Small intestine (tissue), 7 donors: Measurements from ENCODE around the gene RIOK1. TPM values are rescaled to one million over a fixed set of nuclear protein-coding genes. Genes with fewer than 3 reads are reported as not detected.

ENCODE experiments used
- DNase-seq, 2 donors: peaks; one replicate each; pipeline versions ENCODE4 v3.0.0 to v3.0.0-alpha.2; 2013
- FAIRE-seq: peaks from 2 replicates; lab custom pipeline; 2012; peaks lifted over from hg19 to GRCh38; lab: Jason Lieb, UNC
- H3K27ac ChIP-seq, 3 donors: one replicate each; pipeline ENCODE4 v1.5.1; 2013; ENCODE audit warnings: low read length in 2 of 3, mild to moderate bottlenecking in 2 of 3, control low read depth in 1 of 3, inconsistent platforms in 1 of 3, low read depth in 1 of 3, moderate library complexity in 1 of 3
- H3K27me3 ChIP-seq, 3 donors: one replicate each; pipeline ENCODE4 v1.6.1; 2013; ENCODE audit warnings: low read length in 3 of 3, inconsistent platforms in 1 of 3; ENCODE audit not compliant: control insufficient read depth in 3 of 3, insufficient read depth in 3 of 3
- H3K36me3 ChIP-seq, 3 donors: one replicate each; pipeline ENCODE4 v1.6.1; 2013; ENCODE audit warnings: low read length in 3 of 3, inconsistent platforms in 1 of 3, low read depth in 1 of 3, mild to moderate bottlenecking in 1 of 3, moderate library complexity in 1 of 3; ENCODE audit not compliant: control insufficient read depth in 3 of 3, insufficient read depth in 2 of 3
- H3K4me1 ChIP-seq, 3 donors: one replicate each; pipeline ENCODE4 v1.6.1; 2013; ENCODE audit warnings: low read length in 2 of 3, inconsistent platforms in 1 of 3, low read depth in 1 of 3, mild to moderate bottlenecking in 1 of 3, moderate library complexity in 1 of 3; ENCODE audit not compliant: control insufficient read depth in 3 of 3, insufficient read depth in 2 of 3
- H3K4me3 ChIP-seq, 3 donors: one replicate each; pipeline ENCODE4 v1.5.1; 2013; ENCODE audit warnings: low read length in 3 of 3, control low read depth in 1 of 3, inconsistent platforms in 1 of 3, low read depth in 1 of 3, mild to moderate bottlenecking in 1 of 3, moderate library complexity in 1 of 3
- H3K9me3 ChIP-seq, 2 donors: one replicate each; pipeline ENCODE4 v1.6.1; 2013; ENCODE audit warnings: low read depth in 1 of 2, low read length in 1 of 2; ENCODE audit not compliant: control insufficient read depth in 2 of 2, insufficient read depth in 1 of 2
- WGBS, 3 donors: extraction: QIAGEN DNeasy Blood & Tissue Kit; methylation state at CpG; one replicate each; pipeline ENCODE4 v1.1.7; 2013; 5-methylcytosine and 5-hydroxymethylcytosine counted together
- polyA plus RNA-seq, 4 donors: library from polyadenylated mRNA; stranded (reverse) in 3 of 4; unstranded in 1 of 4; fragments of 200-250 nt in 3 of 4; fragments of 120-200 nt in 1 of 4; gene quantifications; one replicate each; pipeline versions ENCODE4 v1.2.1 to v1.2.3, GENCODE V29; 2013
- donor health status: healthy with polysubstance abuse.
- donor health status: control.
- donor health status: control.
- donor health status: Bipolar disorder and iron deficiency.
- donor health status: healthy.

Gene RIOK1
- polyA plus RNA-seq, 4 donors: 6.0 to 18.8 (median 9.3) TPM

GRCh38 chr6:7413151-7413823 is 23.7 kb downstream of the RIOK1 start:
- Histone ChIP-seq H3K27ac (peak overlapping the region in 1 of 3 donors; percentile 81), H3K36me3 (peaks cover 7 to 36% (median 8%) of the 10 kb centered on the region in 3 donors)
- FAIRE-seq: no peak

DNA sequence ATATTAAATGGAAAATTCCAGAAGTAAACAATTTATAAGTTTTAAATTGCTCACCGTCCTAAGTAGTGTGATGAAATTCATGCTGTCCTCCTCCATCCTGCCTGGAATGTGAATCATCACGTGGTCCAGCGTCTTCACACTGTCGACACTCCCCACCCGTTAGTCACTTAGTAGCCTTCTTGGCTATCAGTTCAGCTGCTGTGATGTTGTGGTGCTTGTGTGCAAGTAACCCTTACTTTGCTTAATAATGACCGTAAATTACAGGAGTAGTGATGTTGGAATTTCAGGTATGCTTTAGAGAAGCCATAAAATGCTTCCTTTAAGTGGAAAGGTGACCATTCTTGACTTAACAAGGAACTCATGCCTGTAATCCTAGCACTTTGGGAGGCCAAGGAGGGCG is 25.2 kb downstream of the RIOK1 start:
- H3K27me3 ChIP-seq: no peaks in the 10 kb centered on the region
- peaks cover 0 to 23% (median 0%) of the 10 kb centered on the region in 3 donors for H3K4me1 ChIP-seq
- FAIRE-seq (no peak), DNase-seq (peak in 1 of 2 donors; percentile 40)
- no peaks in the 10 kb centered on the region for H3K9me3 ChIP-seq
- peak overlapping the region in 1 of 3 donors; percentile 81 for H3K27ac ChIP-seq
- 76 to 96% (median 95%) methylated on average over 7 of the region's 7 CpGs for WGBS, 3 donors
- H3K4me3 ChIP-seq: no peak overlapping the region
- H3K36me3 ChIP-seq: peaks cover 6 to 29% (median 9%) of the 10 kb centered on the region in 3 donors

More at GRCh38 chr6:7413151-7413823, 23.7 kb downstream of the RIOK1 start:
- Histone ChIP-seq H3K4me1 (peaks cover 0 to 25% (median 0%) of the 10 kb centered on the region in 3 donors), H3K9me3 (no peaks in the 10 kb centered on the region), H3K4me3 (no peak overlapping the region), H3K27me3 (no peaks in the 10 kb centered on the region)
- 45 to 69% (median 65%) methylated on average over 2 of the region's 2 CpGs for WGBS, 3 donors
- peak; percentile 74 to 81 for DNase-seq

DNA sequence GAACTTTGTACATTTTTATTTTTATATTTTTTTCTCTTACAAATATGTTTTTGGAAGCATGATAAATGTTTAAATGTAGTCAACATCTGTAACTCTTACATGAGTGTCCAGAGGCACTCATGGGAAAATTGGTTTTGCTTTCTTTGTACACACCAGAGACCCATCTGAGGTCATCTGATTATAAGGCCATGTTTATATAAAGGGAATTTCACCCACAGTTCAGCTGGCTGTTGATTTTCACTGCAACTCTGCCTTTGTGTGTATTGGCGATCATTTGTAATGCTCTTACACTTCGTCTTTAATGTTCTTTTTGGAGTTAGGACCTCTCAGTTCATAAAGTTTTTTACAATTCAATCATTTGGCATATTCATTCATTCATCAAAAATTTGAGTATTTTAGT is 28.1 kb downstream of the RIOK1 start:
- Histone ChIP-seq H3K36me3 (peaks cover 2 to 19% (median 9%) of the 10 kb centered on the region in 3 donors), H3K27me3 (no peaks in the 10 kb centered on the region), H3K4me3 (no peak overlapping the region), H3K4me1 (peaks cover 0 to 17% (median 0%) of the 10 kb centered on the region in 3 donors), H3K27ac (no peak overlapping the region), H3K9me3 (no peaks in the 10 kb centered on the region)
- no peak for FAIRE-seq
- 72 to 90% (median 89%) methylated on average over 2 of the region's 2 CpGs for WGBS, 3 donors
- no peak for DNase-seq

DNA sequence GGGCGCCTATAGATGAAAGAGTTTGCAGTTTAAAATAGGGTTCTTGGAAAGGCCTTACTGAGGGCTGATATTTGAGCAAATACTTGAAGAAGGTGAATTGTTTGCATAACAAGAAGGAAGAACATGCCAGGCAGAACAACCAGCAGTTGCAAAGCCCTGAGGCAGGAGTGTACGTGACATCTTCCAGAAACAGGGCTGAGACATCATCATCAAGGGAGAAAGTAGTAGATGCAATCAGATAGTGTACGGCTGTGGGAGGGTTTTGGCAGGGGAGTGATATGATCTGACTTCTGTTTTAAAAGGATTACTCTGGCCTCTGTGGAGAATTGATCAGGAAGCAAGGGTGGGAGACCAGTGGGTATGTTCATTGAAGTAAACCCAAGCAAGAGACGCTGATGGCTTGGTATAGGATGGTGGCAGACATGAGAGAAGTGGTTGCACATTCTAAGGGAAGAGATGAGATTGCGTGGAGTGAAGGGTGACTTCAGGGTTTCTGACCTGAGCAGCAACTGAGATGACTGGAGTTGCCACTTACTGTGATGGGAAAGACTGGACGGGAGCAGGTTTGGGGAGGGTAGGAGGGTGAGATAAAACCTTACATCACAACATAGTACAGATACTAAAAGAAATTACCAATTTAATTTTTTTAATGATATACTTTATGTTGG is 28.8 kb downstream of the RIOK1 start:
- DNase-seq (no peak), FAIRE-seq (no peak)
- WGBS, 3 donors: 84 to 93% (median 92%) methylated on average over 6 of the region's 6 CpGs
- Histone ChIP-seq H3K27me3 (no peaks in the 10 kb centered on the region), H3K4me1 (peaks cover 0 to 17% (median 0%) of the 10 kb centered on the region in 3 donors), H3K36me3 (peaks cover 2 to 19% (median 9%) of the 10 kb centered on the region in 3 donors), H3K9me3 (no peaks in the 10 kb centered on the region), H3K4me3 (no peak overlapping the region), H3K27ac (no peak overlapping the region)

DNA sequence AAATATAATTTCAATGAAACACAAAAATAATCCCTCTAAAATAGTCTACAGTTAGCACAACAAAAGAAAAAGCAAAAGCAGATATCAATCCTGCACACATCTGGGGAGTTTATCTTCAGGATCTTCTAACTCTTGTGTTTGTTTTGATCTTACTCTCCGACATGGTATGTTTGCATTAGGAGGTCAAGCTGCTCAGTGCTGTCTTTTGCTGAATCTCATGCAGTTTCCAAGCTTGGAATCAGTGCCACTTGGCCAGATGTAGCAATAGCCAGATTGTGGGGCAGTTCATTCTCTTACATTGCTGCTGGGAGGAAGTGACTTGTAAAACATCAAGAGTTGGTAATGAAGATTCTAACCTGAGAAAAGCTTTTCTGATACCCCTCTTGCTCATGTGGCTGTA is 29.5 kb downstream of the RIOK1 start:
- H3K36me3 ChIP-seq: peaks cover 2 to 19% (median 8%) of the 10 kb centered on the region in 3 donors
- peaks cover 0 to 10% (median 0%) of the 10 kb centered on the region in 3 donors for H3K4me1 ChIP-seq
- H3K27me3 ChIP-seq: no peaks in the 10 kb centered on the region
- no peak overlapping the region for H3K4me3 ChIP-seq
- 31 to 38% (median 34%) methylated on average over 1 of the region's 1 CpG for WGBS, 3 donors
- H3K27ac ChIP-seq: no peak overlapping the region
- no peak for DNase-seq
- H3K9me3 ChIP-seq: no peaks in the 10 kb centered on the region
- FAIRE-seq: no peak

- Histone ChIP-seq H3K4me1 (no peaks in the 10 kb centered on the region), H3K4me3 (no peak overlapping the region), H3K27me3 (no peaks in the 10 kb centered on the region), H3K9me3 (no peaks in the 10 kb centered on the region), H3K36me3 (peaks cover 0 to 8% (median 6%) of the 10 kb centered on the region in 3 donors), H3K27ac (no peak overlapping the region)
- FAIRE-seq (no peak), DNase-seq (no peak)
- 93 to 100% (median 94%) methylated on average over 3 of the region's 3 CpGs for WGBS, 3 donors
Observed at GRCh38 chr6:7421066-7421465, 31.5 kb downstream of the RIOK1 start.

DNA sequence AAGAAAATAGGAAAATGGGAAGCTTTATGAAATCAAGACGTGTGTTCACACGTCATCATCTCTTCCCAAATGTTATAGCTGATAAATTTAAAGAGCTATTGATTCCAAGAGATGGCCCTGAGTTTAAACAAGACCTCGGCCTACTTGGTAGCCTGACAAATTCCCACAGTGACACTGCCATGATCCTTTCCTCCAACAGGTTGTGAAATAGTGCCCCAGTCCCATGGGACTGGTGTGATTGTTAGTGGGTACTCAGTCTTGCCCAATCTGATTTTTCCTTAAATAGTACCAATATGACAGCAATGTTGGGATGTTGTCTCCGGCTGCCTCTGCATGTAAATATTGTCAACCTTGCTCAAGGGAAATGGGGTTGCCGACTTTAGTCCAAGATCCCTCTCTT is 34.5 kb downstream of the RIOK1 start:
- no peak for DNase-seq
- Histone ChIP-seq H3K27me3 (peaks cover 0 to 3% (median 0%) of the 10 kb centered on the region in 3 donors), H3K27ac (no peak overlapping the region), H3K4me3 (no peak overlapping the region), H3K36me3 (no peaks in the 10 kb centered on the region), H3K9me3 (no peaks in the 10 kb centered on the region), H3K4me1 (no peaks in the 10 kb centered on the region)
- WGBS, 3 donors: 92 to 97% (median 93%) methylated on average over 5 of the region's 5 CpGs
- FAIRE-seq: no peak

- DNase-seq (peak; percentile 63 to 72), FAIRE-seq (no peak)
- WGBS, 3 donors: 75 to 86% (median 85%) methylated on average over 23 to 25 of the region's 25 CpGs
- Histone ChIP-seq H3K4me3 (no peak overlapping the region), H3K36me3 (no peaks in the 10 kb centered on the region), H3K27me3 (peaks cover 0 to 3% (median 0%) of the 10 kb centered on the region in 3 donors), H3K27ac (no peak overlapping the region), H3K4me1 (no peaks in the 10 kb centered on the region), H3K9me3 (no peaks in the 10 kb centered on the region)
Observed at GRCh38 chr6:7424967-7425807, 35.6 kb downstream of the RIOK1 start.
